ENCODE measurements around the gene RBMS3.
"Not testable (repeated sequence)": the region's sequence is repeated elsewhere in the genome, so short reads cannot be mapped to it uniquely, and the experiment has no call there.

RBMS3 gene

GRCh38 chr3:30034246-30034991, 753.5 kb downstream of the RBMS3 start:
- no peak overlapping the region for H3K4me3 ChIP-seq (ENCODE audit: low read length in 2 of 2)
- no peaks in the 10 kb centered on the region for H3K9me3 ChIP-seq (ENCODE audit: control insufficient read depth in 2 of 2, low read length in 2 of 2)
- H3K36me3 ChIP-seq (ENCODE audit: control insufficient read depth in 2 of 2, insufficient read depth in 2 of 2, low read length in 2 of 2), result no peaks in the 10 kb centered on the region
- H3K27me3 ChIP-seq (ENCODE audit: control insufficient read depth in 2 of 2, insufficient read depth in 2 of 2, low read length in 2 of 2), result no peaks in the 10 kb centered on the region
- no peak overlapping the region for H3K9ac ChIP-seq (ENCODE audit: low read depth in 1 of 2, low read length in 2 of 2)
- H3K27ac ChIP-seq (ENCODE audit: low read depth in 2 of 2, low read length in 2 of 2), result no peak overlapping the region
- H3K4me1 ChIP-seq (ENCODE audit: control insufficient read depth in 2 of 2, insufficient read depth in 2 of 2, low read length in 2 of 2), result no peaks in the 10 kb centered on the region

GRCh38 chr3:30035935-30036567, 755.2 kb downstream of the RBMS3 start:
- Histone ChIP-seq H3K27me3 (ENCODE audit: control insufficient read depth in 2 of 2, insufficient read depth in 2 of 2, low read length in 2 of 2) (no peaks in the 10 kb centered on the region), H3K9me3 (ENCODE audit: control insufficient read depth in 2 of 2, low read length in 2 of 2) (no peaks in the 10 kb centered on the region), H3K9ac (ENCODE audit: low read depth in 1 of 2, low read length in 2 of 2) (no peak overlapping the region), H3K4me3 (ENCODE audit: low read length in 2 of 2) (no peak overlapping the region), H3K4me1 (ENCODE audit: control insufficient read depth in 2 of 2, insufficient read depth in 2 of 2, low read length in 2 of 2) (no peaks in the 10 kb centered on the region), H3K36me3 (ENCODE audit: control insufficient read depth in 2 of 2, insufficient read depth in 2 of 2, low read length in 2 of 2) (no peaks in the 10 kb centered on the region), H3K27ac (ENCODE audit: low read depth in 2 of 2, low read length in 2 of 2) (no peak overlapping the region)

- H3K27ac ChIP-seq (ENCODE audit: low read depth in 2 of 2, low read length in 2 of 2), result no peak overlapping the region
- no peaks in the 10 kb centered on the region for H3K9me3 ChIP-seq (ENCODE audit: control insufficient read depth in 2 of 2, low read length in 2 of 2)
- H3K27me3 ChIP-seq (ENCODE audit: control insufficient read depth in 2 of 2, insufficient read depth in 2 of 2, low read length in 2 of 2), result no peaks in the 10 kb centered on the region
- H3K4me1 ChIP-seq (ENCODE audit: control insufficient read depth in 2 of 2, insufficient read depth in 2 of 2, low read length in 2 of 2), result no peaks in the 10 kb centered on the region
- no peak overlapping the region for H3K9ac ChIP-seq (ENCODE audit: low read depth in 1 of 2, low read length in 2 of 2)
- H3K36me3 ChIP-seq (ENCODE audit: control insufficient read depth in 2 of 2, insufficient read depth in 2 of 2, low read length in 2 of 2), result no peaks in the 10 kb centered on the region
- no peak overlapping the region for H3K4me3 ChIP-seq (ENCODE audit: low read length in 2 of 2)
Measured at GRCh38 chr3:30040126-30040525, 759.3 kb downstream of the RBMS3 start.

GRCh38 chr3:30041481-30041880, 760.6 kb downstream of the RBMS3 start:
- not testable (repeated sequence) for H3K27me3 ChIP-seq (ENCODE audit: control insufficient read depth in 2 of 2, insufficient read depth in 2 of 2, low read length in 2 of 2); H3K4me1 ChIP-seq (ENCODE audit: control insufficient read depth in 2 of 2, insufficient read depth in 2 of 2, low read length in 2 of 2); H3K27ac ChIP-seq (ENCODE audit: low read depth in 2 of 2, low read length in 2 of 2); H3K9ac ChIP-seq (ENCODE audit: low read depth in 1 of 2, low read length in 2 of 2); H3K36me3 ChIP-seq (ENCODE audit: control insufficient read depth in 2 of 2, insufficient read depth in 2 of 2, low read length in 2 of 2); H3K4me3 ChIP-seq (ENCODE audit: low read length in 2 of 2); H3K9me3 ChIP-seq (ENCODE audit: control insufficient read depth in 2 of 2, low read length in 2 of 2)

- no peaks in the 10 kb centered on the region for H3K4me1 ChIP-seq (ENCODE audit: control insufficient read depth in 2 of 2, insufficient read depth in 2 of 2, low read length in 2 of 2)
- no peaks in the 10 kb centered on the region for H3K36me3 ChIP-seq (ENCODE audit: control insufficient read depth in 2 of 2, insufficient read depth in 2 of 2, low read length in 2 of 2)
- no peak overlapping the region for H3K9ac ChIP-seq (ENCODE audit: low read depth in 1 of 2, low read length in 2 of 2)
- no peaks in the 10 kb centered on the region for H3K27me3 ChIP-seq (ENCODE audit: control insufficient read depth in 2 of 2, insufficient read depth in 2 of 2, low read length in 2 of 2)
- no peak overlapping the region for H3K27ac ChIP-seq (ENCODE audit: low read depth in 2 of 2, low read length in 2 of 2)
- H3K4me3 ChIP-seq (ENCODE audit: low read length in 2 of 2), result no peak overlapping the region
- no peaks in the 10 kb centered on the region for H3K9me3 ChIP-seq (ENCODE audit: control insufficient read depth in 2 of 2, low read length in 2 of 2)
Measured at GRCh38 chr3:30042274-30042859, 761.5 kb downstream of the RBMS3 start.

GRCh38 chr3:30042916-30043555, 762.2 kb downstream of the RBMS3 start:
- Histone ChIP-seq H3K36me3 (ENCODE audit: control insufficient read depth in 2 of 2, insufficient read depth in 2 of 2, low read length in 2 of 2) (no peaks in the 10 kb centered on the region), H3K4me3 (ENCODE audit: low read length in 2 of 2) (no peak overlapping the region), H3K4me1 (ENCODE audit: control insufficient read depth in 2 of 2, insufficient read depth in 2 of 2, low read length in 2 of 2) (no peaks in the 10 kb centered on the region), H3K9ac (ENCODE audit: low read depth in 1 of 2, low read length in 2 of 2) (no peak overlapping the region), H3K9me3 (ENCODE audit: control insufficient read depth in 2 of 2, low read length in 2 of 2) (no peaks in the 10 kb centered on the region), H3K27ac (ENCODE audit: low read depth in 2 of 2, low read length in 2 of 2) (no peak overlapping the region), H3K27me3 (ENCODE audit: control insufficient read depth in 2 of 2, insufficient read depth in 2 of 2, low read length in 2 of 2) (no peaks in the 10 kb centered on the region)

GRCh38 chr3:30044515-30044914, 763.6 kb downstream of the RBMS3 start:
- Histone ChIP-seq H3K9me3 (ENCODE audit: control insufficient read depth in 2 of 2, low read length in 2 of 2) (no peaks in the 10 kb centered on the region), H3K27me3 (ENCODE audit: control insufficient read depth in 2 of 2, insufficient read depth in 2 of 2, low read length in 2 of 2) (no peaks in the 10 kb centered on the region), H3K4me3 (ENCODE audit: low read length in 2 of 2) (no peak overlapping the region), H3K36me3 (ENCODE audit: control insufficient read depth in 2 of 2, insufficient read depth in 2 of 2, low read length in 2 of 2) (no peaks in the 10 kb centered on the region), H3K4me1 (ENCODE audit: control insufficient read depth in 2 of 2, insufficient read depth in 2 of 2, low read length in 2 of 2) (no peaks in the 10 kb centered on the region), H3K9ac (ENCODE audit: low read depth in 1 of 2, low read length in 2 of 2) (no peak overlapping the region), H3K27ac (ENCODE audit: low read depth in 2 of 2, low read length in 2 of 2) (no peak overlapping the region)

GRCh38 chr3:30048431-30048830, 767.6 kb downstream of the RBMS3 start:
- H3K27ac ChIP-seq (ENCODE audit: low read depth in 2 of 2, low read length in 2 of 2), result no peak overlapping the region
- H3K27me3 ChIP-seq (ENCODE audit: control insufficient read depth in 2 of 2, insufficient read depth in 2 of 2, low read length in 2 of 2), result no peaks in the 10 kb centered on the region
- H3K9ac ChIP-seq (ENCODE audit: low read depth in 1 of 2, low read length in 2 of 2), result no peak overlapping the region
- no peaks in the 10 kb centered on the region for H3K36me3 ChIP-seq (ENCODE audit: control insufficient read depth in 2 of 2, insufficient read depth in 2 of 2, low read length in 2 of 2)
- no peaks in the 10 kb centered on the region for H3K4me1 ChIP-seq (ENCODE audit: control insufficient read depth in 2 of 2, insufficient read depth in 2 of 2, low read length in 2 of 2)
- H3K4me3 ChIP-seq (ENCODE audit: low read length in 2 of 2), result no peak overlapping the region
- no peaks in the 10 kb centered on the region for H3K9me3 ChIP-seq (ENCODE audit: control insufficient read depth in 2 of 2, low read length in 2 of 2)

- H3K9ac ChIP-seq (ENCODE audit: low read depth in 1 of 2, low read length in 2 of 2); H3K9me3 ChIP-seq (ENCODE audit: control insufficient read depth in 2 of 2, low read length in 2 of 2); H3K27me3 ChIP-seq (ENCODE audit: control insufficient read depth in 2 of 2, insufficient read depth in 2 of 2, low read length in 2 of 2); H3K27ac ChIP-seq (ENCODE audit: low read depth in 2 of 2, low read length in 2 of 2); H3K36me3 ChIP-seq (ENCODE audit: control insufficient read depth in 2 of 2, insufficient read depth in 2 of 2, low read length in 2 of 2); H3K4me1 ChIP-seq (ENCODE audit: control insufficient read depth in 2 of 2, insufficient read depth in 2 of 2, low read length in 2 of 2); H3K4me3 ChIP-seq (ENCODE audit: low read length in 2 of 2): not testable (repeated sequence)
Measured at GRCh38 chr3:30050116-30050515, 769.2 kb downstream of the RBMS3 start.

- no peak overlapping the region for H3K9ac ChIP-seq (ENCODE audit: low read depth in 1 of 2, low read length in 2 of 2)
- no peaks in the 10 kb centered on the region for H3K36me3 ChIP-seq (ENCODE audit: control insufficient read depth in 2 of 2, insufficient read depth in 2 of 2, low read length in 2 of 2)
- H3K27me3 ChIP-seq (ENCODE audit: control insufficient read depth in 2 of 2, insufficient read depth in 2 of 2, low read length in 2 of 2), result no peaks in the 10 kb centered on the region
- no peaks in the 10 kb centered on the region for H3K9me3 ChIP-seq (ENCODE audit: control insufficient read depth in 2 of 2, low read length in 2 of 2)
- no peak overlapping the region for H3K4me3 ChIP-seq (ENCODE audit: low read length in 2 of 2)
- H3K4me1 ChIP-seq (ENCODE audit: control insufficient read depth in 2 of 2, insufficient read depth in 2 of 2, low read length in 2 of 2), result no peaks in the 10 kb centered on the region
- H3K27ac ChIP-seq (ENCODE audit: low read depth in 2 of 2, low read length in 2 of 2), result no peak overlapping the region
Measured at GRCh38 chr3:30059240-30059639, 778.4 kb downstream of the RBMS3 start.
